Activated naive CD4-positive, alpha-beta T cell treated with anti-CD3 and anti-CD28 coated beads, Interleukin-2, amount 10 ng/mL, durations not matched to agents 7 days and 5 days (primary cell): ENCODE measurements around the gene ALOX15B.

Experiments used
- CTCF ChIA-PET: fragments of 350-600 bp; sonication (Branson Sonifier 250); formaldehyde crosslinking; loops from one replicate; lab custom pipeline; 2021; ENCODE audit warnings: antibody characterized with exemption; lab: Charles Lee
- DNase-seq: peaks from one replicate; pipeline ENCODE4 v3.0.0-alpha.2; 2020
- H3K27ac Mint-ChIP-seq: one replicate; pipeline ENCODE4 v1.8.0; 2021; ENCODE audit warnings: mild to moderate bottlenecking, moderate library complexity, mixed read lengths
- H3K27me3 Mint-ChIP-seq: one replicate; pipeline ENCODE4 v1.8.0; 2021; ENCODE audit warnings: mild to moderate bottlenecking, mixed read lengths
- H3K36me3 Mint-ChIP-seq: one replicate; pipeline ENCODE4 v1.8.0; 2021; ENCODE audit warnings: mixed read lengths
- H3K4me1 Mint-ChIP-seq: one replicate; pipeline ENCODE4 v1.8.0; 2021; ENCODE audit warnings: mixed read lengths
- H3K4me3 Mint-ChIP-seq: one replicate; pipeline ENCODE4 v1.8.0; 2021; ENCODE audit warnings: mild to moderate bottlenecking, moderate library complexity, mixed read lengths
- H3K9me3 Mint-ChIP-seq: one replicate; pipeline ENCODE4 v1.8.0; 2021; ENCODE audit warnings: mixed read lengths

The ALOX15B gene

DNA sequence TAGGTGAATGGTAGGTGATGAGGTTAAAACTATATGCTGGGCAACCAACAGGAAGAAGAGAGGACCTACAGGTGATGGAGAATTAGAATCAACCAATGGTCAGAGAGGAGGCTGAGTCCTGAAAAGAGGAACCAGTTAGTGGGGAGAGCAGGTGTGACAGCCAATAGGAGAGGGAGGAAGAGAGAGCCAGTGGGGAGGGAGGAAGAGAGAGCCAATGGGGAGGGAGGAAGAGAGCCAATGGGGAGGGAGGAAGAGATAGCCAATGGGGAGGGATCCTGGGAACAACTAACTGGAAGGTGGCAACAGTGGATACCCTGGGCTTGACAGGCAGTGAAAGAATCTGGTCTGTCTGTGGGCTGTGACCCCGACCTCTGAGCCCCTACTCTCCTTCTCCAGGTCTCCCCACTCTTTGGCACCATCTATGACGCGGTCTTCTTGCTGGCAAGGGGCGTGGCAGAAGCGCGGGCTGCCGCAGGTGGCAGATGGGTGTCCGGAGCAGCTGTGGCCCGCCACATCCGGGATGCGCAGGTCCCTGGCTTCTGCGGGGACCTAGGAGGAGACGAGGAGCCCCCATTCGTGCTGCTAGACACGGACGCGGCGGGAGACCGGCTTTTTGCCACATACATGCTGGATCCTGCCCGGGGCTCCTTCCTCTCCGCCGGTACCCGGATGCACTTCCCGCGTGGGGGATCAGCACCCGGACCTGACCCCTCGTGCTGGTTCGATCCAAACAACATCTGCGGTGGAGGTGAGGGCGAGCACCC lies 32.7 kb upstream of the ALOX15B start:
- CTCF ChIA-PET: no interaction called here
- Mint-ChIP-seq H3K36me3 (no peaks in the 10 kb centered on the region), H3K4me1 (peaks cover 6% of the 10 kb centered on the region), H3K27ac (no peak overlapping the region), H3K27me3 (peaks cover 70% of the 10 kb centered on the region), H3K4me3 (no peak overlapping the region), H3K9me3 (no peaks in the 10 kb centered on the region)
- DNase-seq: no peak

DNA sequence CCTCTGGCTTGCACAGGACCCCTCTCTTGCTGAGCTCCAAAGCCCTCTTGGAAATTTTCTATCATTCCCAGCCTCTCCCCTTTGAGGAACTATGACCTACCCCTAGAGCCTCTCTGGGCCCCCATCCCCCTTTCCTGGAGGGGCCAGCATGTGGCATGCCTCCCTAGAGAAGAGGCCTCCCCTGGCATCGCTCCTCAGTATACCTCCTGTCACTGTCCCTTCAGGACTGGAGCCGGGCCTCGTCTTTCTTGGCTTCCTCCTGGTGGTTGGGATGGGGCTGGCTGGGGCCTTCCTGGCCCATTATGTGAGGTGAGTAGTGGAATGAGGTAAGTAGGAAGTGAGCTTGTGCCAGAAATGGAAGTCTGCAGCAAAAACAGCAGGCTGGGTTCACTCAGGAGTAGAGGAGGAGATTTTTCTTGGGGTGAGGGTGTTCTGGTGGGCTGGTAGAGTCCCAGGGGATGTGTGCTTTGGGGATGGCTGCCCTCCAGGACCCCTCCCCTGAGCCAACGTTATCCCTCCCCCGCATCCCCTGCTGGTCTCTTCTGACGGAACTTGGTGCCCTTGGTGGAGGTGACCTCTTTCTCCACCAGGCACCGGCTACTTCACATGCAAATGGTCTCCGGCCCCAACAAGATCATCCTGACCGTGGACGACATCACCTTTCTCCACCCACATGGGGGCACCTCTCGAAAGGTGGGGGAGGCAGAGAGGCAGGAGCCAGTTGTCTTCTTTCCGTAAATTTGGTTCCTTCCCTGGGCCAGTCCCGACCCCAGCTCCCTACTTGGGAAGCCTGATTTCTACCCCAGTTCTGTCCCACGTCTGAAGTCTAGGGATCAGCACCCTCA lies 31.8 kb upstream of the ALOX15B start:
- no peak for DNase-seq
- Mint-ChIP-seq H3K9me3 (no peaks in the 10 kb centered on the region), H3K4me3 (no peak overlapping the region), H3K27me3 (peaks cover 67% of the 10 kb centered on the region), H3K27ac (no peak overlapping the region), H3K36me3 (no peaks in the 10 kb centered on the region), H3K4me1 (peaks cover 3% of the 10 kb centered on the region)
- CTCF ChIA-PET: no interaction called here

DNA sequence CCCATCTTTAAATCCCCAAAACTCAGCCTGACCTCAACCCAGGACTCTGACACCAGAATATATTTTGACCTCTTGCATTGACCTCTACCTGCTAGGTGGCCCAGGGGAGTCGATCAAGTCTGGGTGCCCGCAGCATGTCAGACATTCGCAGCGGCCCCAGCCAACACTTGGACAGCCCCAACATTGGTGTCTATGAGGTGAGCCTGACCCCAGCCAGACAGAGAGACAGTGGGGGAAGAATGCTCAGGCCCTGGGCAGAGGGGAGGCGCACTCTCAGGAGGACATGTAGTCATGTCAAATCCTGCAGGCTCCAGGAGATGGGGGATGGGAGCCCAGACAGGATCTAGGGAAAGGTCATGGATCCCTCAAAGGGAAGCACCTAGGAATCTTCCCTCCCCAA lies 31.0 kb upstream of the ALOX15B start:
- no peak for DNase-seq
- Mint-ChIP-seq H3K27ac (no peak overlapping the region), H3K27me3 (peaks cover 66% of the 10 kb centered on the region), H3K9me3 (no peaks in the 10 kb centered on the region), H3K4me1 (no peaks in the 10 kb centered on the region), H3K36me3 (no peaks in the 10 kb centered on the region), H3K4me3 (no peak overlapping the region)
- CTCF ChIA-PET: interaction anchor here (0.9 to 1.3 kb wide), 3 partner anchors 13 to 34 kb away, joined by 3 read pairs; no protein-coding TSS in a partner anchor

DNA sequence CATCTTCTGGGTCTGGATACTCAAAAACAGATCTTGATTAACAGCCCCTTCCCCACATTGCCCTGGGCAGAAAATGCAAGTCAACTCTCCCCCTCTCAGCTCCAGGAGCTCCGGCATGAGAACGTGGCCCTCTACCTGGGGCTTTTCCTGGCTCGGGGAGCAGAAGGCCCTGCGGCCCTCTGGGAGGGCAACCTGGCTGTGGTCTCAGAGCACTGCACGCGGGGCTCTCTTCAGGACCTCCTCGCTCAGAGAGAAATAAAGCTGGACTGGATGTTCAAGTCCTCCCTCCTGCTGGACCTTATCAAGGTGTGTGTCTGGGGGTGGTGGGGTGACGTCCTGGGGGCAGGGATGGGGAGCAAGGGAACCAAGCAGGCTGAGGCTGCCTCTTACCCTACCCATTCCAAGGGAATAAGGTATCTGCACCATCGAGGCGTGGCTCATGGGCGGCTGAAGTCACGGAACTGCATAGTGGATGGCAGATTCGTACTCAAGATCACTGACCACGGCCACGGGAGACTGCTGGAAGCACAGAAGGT lies 26.7 kb upstream of the ALOX15B start:
- no peaks in the 10 kb centered on the region for H3K36me3 Mint-ChIP-seq
- H3K4me1 Mint-ChIP-seq: peaks cover 8% of the 10 kb centered on the region
- no peak overlapping the region for H3K27ac Mint-ChIP-seq
- H3K9me3 Mint-ChIP-seq: no peaks in the 10 kb centered on the region
- DNase-seq: no peak
- CTCF ChIA-PET: interaction anchor here (1.3 kb wide), 1 partner anchor 30 kb away, joined by 3 read pairs; no protein-coding TSS in a partner anchor
- no peak overlapping the region for H3K4me3 Mint-ChIP-seq
- peaks cover 71% of the 10 kb centered on the region for H3K27me3 Mint-ChIP-seq

DNA sequence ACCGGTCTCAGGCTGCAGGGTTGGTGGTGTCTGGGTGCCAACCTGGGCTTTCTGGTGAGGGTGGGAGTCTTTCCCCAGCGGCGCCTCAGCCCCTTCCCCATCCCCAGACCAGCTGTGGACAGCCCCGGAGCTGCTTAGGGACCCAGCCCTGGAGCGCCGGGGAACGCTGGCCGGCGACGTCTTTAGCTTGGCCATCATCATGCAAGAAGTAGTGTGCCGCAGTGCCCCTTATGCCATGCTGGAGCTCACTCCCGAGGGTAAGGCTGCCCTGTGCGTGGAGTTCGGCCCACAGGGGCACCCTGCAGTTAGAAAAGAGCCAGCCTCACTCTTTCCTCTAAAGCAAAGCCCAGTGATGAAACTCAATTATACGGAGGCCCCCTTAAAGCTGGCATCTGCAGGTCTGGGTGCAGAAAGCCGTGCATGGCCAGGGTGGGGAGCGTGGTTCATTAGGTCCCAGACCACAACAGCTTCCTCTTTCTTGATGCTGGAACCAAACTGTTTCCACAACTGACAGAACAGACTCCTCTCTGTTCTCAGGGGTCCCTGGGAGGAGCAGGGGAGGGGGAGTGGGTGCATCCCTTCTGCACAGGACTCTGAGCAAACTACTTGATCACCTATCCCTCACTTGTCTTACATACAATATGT lies 25.7 kb upstream of the ALOX15B start:
- Mint-ChIP-seq H3K9me3 (no peaks in the 10 kb centered on the region), H3K4me1 (peaks cover 8% of the 10 kb centered on the region), H3K27ac (no peak overlapping the region), H3K27me3 (peaks cover 71% of the 10 kb centered on the region), H3K36me3 (no peaks in the 10 kb centered on the region), H3K4me3 (no peak overlapping the region)
- CTCF ChIA-PET: interaction anchor here (1.5 kb wide), 1 partner anchor 23 kb away, joined by 3 read pairs; no protein-coding TSS in a partner anchor
- no peak for DNase-seq

DNA sequence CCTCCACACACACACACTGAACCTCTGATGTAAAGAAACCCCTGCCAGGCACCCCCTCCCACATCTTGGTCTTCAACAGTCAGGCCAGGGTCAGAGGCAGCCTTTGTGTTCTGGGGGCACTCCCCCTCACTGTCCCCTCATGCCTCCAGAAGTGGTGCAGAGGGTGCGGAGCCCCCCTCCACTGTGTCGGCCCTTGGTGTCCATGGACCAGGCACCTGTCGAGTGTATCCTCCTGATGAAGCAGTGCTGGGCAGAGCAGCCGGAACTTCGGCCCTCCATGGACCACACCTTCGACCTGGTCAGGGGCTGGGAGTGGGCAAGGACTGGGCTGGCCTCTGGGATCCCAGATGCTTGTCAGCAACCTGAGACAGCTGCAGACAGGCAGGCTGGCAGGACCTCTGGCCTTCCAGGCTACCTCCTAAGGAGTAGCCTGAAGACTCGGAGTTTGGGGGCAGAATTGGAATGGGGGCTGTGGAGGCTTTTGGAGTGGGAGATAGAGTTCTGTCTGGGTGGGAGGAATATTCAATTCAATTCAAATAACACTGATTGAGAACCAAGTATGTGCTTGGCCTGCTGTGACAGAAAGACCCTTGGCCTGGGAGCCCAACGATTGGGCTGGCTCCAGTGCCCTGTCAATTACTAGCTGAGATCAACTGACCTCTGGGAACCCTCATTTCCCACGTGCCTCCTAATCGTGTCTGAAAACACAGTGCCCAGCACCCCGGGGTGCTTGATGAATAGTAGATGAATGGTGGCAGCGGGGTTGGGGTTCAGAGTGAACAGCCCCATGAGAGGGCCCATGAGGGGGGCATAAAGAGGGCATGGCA lies 24.9 kb upstream of the ALOX15B start:
- H3K9me3 Mint-ChIP-seq: no peaks in the 10 kb centered on the region
- peaks cover 73% of the 10 kb centered on the region for H3K27me3 Mint-ChIP-seq
- DNase-seq: no peak
- H3K4me3 Mint-ChIP-seq: no peak overlapping the region
- CTCF ChIA-PET: interaction anchor here (0.6 to 1.5 kb wide), 3 partner anchors 24 to 80 kb away, joined by 3 to 4 read pairs (median 4); no protein-coding TSS in a partner anchor
- no peak overlapping the region for H3K27ac Mint-ChIP-seq
- H3K4me1 Mint-ChIP-seq: peaks cover 8% of the 10 kb centered on the region
- no peaks in the 10 kb centered on the region for H3K36me3 Mint-ChIP-seq

DNA sequence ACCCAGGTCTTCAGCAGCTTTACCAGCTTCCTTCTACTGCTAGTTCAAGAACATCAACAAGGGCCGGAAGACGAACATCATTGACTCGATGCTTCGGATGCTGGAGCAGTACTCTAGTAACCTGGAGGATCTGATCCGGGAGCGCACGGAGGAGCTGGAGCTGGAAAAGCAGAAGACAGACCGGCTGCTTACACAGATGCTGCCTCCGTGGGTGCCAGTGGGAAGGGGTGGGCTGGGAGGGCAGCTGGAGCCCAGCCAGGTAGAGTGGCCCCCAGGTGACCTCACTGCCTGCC lies 24.4 kb upstream of the ALOX15B start:
- Mint-ChIP-seq H3K27ac (no peak overlapping the region), H3K36me3 (no peaks in the 10 kb centered on the region), H3K4me3 (no peak overlapping the region), H3K9me3 (no peaks in the 10 kb centered on the region), H3K4me1 (peaks cover 8% of the 10 kb centered on the region), H3K27me3 (peaks cover 75% of the 10 kb centered on the region)
- CTCF ChIA-PET: interaction anchor here (0.6 to 1.5 kb wide), 3 partner anchors 24 to 80 kb away, joined by 3 to 4 read pairs (median 4); no protein-coding TSS in a partner anchor
- DNase-seq: no peak

DNA sequence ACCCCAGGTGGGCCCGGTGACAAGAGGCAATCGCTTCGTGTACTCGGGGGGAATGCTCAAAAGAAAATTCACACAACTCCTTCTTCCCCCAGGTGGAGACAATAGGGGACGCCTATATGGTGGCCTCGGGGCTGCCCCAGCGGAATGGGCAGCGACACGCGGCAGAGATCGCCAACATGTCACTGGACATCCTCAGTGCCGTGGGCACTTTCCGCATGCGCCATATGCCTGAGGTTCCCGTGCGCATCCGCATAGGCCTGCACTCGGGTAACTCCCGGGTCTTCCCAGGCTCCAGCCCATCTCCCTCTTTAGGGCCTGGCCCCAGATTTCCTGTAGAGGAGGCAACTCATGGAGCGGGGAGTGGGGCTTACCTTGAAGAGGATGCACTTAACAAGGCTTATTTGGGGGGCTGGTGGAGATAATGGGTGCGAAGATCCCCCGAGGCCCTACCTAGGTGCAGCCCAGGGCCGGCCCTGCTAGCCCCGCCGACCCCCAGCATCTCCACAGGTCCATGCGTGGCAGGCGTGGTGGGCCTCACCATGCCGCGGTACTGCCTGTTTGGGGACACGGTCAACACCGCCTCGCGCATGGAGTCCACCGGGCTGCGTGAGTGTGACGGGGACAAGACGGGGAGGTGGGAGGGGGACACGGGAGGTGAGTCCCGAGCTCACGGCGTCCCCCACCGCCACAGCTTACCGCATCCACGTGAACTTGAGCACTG lies 23.5 kb upstream of the ALOX15B start:
- H3K4me1 Mint-ChIP-seq: peaks cover 8% of the 10 kb centered on the region
- no peak overlapping the region for H3K4me3 Mint-ChIP-seq
- H3K9me3 Mint-ChIP-seq: no peaks in the 10 kb centered on the region
- no peaks in the 10 kb centered on the region for H3K36me3 Mint-ChIP-seq
- no peak for DNase-seq
- peaks cover 84% of the 10 kb centered on the region for H3K27me3 Mint-ChIP-seq
- no peak overlapping the region for H3K27ac Mint-ChIP-seq
- CTCF ChIA-PET: interaction anchor here (0.6 to 4.2 kb wide), 4 partner anchors 13 to 26 kb away, joined by 3 to 27 read pairs (median 4); partner anchors contain the start of gene GUCY2D

DNA sequence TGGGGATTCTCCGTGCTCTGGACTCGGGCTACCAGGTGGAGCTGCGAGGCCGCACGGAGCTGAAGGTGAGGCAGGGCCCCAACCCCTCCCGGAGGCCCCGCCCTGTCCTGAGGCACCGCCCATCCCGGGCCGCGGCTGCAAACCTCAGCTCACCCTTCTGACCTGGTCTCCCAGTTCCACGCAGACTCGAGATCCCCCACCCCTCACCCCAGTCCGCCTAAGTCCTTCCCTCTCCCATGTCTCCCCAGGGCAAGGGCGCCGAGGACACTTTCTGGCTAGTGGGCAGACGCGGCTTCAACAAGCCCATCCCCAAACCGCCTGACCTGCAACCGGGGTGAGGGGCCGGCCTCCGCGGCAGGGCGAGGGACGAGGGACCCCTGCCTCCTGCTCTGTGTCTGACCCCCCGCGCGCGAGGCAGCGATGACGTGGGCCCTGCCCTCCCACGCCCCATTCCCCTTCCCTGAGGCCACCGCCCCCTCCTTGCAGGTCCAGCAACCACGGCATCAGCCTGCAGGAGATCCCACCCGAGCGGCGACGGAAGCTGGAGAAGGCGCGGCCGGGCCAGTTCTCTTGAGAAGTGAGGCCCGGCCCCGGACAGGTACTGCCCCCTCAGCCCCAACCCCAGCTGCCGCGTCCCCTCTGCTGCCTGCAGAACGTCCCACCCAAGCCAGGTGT lies 22.8 kb upstream of the ALOX15B start:
- Mint-ChIP-seq H3K27me3 (peaks cover 90% of the 10 kb centered on the region), H3K36me3 (no peaks in the 10 kb centered on the region), H3K27ac (no peak overlapping the region), H3K9me3 (no peaks in the 10 kb centered on the region), H3K4me3 (peak overlapping the region; percentile 62), H3K4me1 (peaks cover 8% of the 10 kb centered on the region)
- CTCF ChIA-PET: interaction anchor here (0.6 to 4.2 kb wide), 7 partner anchors 11 to 85 kb away, joined by 3 to 27 read pairs (median 5); partner anchors contain the start of gene GUCY2D
- DNase-seq: peak; percentile 46

DNA sequence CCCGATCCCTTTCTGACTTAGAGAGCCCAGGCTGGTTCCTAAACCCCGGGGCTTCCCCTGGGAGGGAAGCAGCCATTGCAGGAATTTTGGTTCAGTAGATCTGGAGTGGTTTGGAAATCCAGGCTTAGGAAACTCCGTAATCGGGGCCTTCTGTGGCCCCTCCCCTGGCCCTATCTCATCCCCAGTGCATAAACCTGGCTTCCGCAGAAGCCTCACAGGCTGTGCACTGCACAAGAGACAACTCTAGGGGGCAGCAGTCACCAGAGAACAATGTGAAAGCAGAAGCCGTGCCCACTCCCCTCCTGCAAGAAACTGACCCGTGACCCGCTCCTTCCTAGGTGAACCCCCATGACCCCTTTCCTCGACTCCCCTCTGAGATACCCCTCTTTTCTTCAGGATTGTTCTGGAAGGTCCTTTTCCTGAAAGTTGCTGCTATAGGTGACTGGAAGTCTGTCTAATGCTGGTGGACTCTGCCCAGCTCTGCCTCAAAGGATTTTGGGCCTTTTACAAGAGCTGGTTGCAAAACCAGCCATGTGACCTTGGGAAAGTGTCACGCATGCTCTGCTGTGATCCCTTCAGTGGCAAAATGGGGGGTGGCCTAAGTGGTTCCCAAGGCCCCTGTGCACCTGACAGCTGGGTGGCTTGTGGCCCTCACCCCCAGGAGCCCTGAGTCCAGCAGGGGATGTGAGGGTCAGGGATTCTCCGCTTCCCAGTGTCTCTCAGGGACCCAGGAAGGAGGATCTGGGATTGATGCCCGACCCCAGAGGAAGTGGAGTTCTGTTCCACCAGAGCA lies 22.0 kb upstream of the ALOX15B start:
- CTCF ChIA-PET: interaction anchor here (0.6 to 4.2 kb wide), 12 partner anchors 11 to 275 kb away, joined by 3 to 27 read pairs (median 4); partner anchors contain the start of gene GUCY2D
- H3K27me3 Mint-ChIP-seq: peaks cover 97% of the 10 kb centered on the region
- H3K9me3 Mint-ChIP-seq: no peaks in the 10 kb centered on the region
- H3K27ac Mint-ChIP-seq: no peak overlapping the region
- no peaks in the 10 kb centered on the region for H3K36me3 Mint-ChIP-seq
- H3K4me1 Mint-ChIP-seq: peaks cover 8% of the 10 kb centered on the region
- peak overlapping the region; percentile 62 for H3K4me3 Mint-ChIP-seq
- DNase-seq: peak; percentile 76

DNA sequence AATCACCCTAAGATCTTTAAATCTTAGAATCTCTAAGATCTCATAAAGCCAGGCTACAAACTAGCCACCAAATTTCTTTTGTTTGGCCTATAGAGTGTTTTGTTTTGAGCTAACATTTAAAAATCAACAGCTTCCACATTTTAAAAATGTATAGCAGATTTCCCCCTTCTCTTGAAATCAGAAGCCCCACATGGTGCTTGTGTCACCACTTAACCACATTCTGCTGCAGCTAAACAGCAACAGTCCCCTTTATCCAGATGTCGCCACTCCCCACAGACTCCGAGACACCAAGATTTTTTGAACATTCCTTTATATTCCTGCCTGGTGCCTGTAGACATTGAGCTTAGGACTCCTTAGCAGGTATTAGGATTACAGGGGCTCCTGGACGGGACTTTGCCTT lies 20.4 kb upstream of the ALOX15B start:
- CTCF ChIA-PET: interaction anchor here (0.8 to 4.2 kb wide), 7 partner anchors 9 to 328 kb away, joined by 3 to 27 read pairs (median 4); no protein-coding TSS in a partner anchor
- no peak for DNase-seq
- Mint-ChIP-seq H3K36me3 (no peaks in the 10 kb centered on the region), H3K4me3 (no peak overlapping the region), H3K4me1 (peaks cover 7% of the 10 kb centered on the region), H3K27me3 (peaks cover 92% of the 10 kb centered on the region), H3K27ac (no peak overlapping the region), H3K9me3 (no peaks in the 10 kb centered on the region)
